ENCODE measurements around the gene GNAT2. TPM values are rescaled to one million over a fixed set of nuclear protein-coding genes. Genes with fewer than 3 reads are reported as not detected.

The GNAT2 gene
- total and polyA plus RNA-seq, 3 donors from 2014 or later, result 2.8 to 4.1 (median 3.0) TPM

DNA sequence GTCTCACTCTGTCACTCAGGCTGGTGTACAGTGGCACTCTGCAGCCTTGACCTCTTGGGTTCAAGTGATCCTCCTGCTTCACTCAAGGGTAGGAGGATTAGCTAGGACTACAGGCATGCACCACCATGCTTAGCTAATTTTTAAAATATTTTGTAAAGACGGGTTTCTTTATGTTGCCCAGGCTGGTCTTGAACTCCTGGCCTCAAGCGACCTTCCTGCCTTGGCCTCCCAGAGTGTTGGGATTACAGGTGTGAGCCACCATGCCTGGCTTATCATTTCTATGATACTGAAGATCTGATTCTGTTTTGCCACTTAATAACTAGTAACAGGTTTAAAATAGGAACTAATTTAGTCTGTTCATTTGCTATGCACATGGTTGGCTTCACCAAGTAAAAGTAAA lies 37.4 kb downstream of the GNAT2 start:
- Histone ChIP-seq H3K36me3 (ENCODE audit: low read depth, missing control alignments) (no peaks in the 10 kb centered on the region), H3K27me3 (no peaks in the 10 kb centered on the region), H3K9me3 (no peaks in the 10 kb centered on the region), H3K4me3 (no peak overlapping the region), H3K4me1 (no peaks in the 10 kb centered on the region), H3K27ac (no peak overlapping the region)
- intact Hi-C loops (cut with DNase I; ENCODE audit: low total_unique reads), result no loop called here
- TF ChIP-seq, protein P1, sequence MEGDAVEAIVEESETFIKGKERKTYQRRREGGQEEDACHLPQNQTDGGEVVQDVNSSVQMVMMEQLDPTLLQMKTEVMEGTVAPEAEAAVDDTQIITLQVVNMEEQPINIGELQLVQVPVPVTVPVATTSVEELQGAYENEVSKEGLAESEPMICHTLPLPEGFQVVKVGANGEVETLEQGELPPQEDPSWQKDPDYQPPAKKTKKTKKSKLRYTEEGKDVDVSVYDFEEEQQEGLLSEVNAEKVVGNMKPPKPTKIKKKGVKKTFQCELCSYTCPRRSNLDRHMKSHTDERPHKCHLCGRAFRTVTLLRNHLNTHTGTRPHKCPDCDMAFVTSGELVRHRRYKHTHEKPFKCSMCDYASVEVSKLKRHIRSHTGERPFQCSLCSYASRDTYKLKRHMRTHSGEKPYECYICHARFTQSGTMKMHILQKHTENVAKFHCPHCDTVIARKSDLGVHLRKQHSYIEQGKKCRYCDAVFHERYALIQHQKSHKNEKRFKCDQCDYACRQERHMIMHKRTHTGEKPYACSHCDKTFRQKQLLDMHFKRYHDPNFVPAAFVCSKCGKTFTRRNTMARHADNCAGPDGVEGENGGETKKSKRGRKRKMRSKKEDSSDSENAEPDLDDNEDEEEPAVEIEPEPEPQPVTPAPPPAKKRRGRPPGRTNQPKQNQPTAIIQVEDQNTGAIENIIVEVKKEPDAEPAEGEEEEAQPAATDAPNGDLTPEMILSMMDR (IDR thresholded peaks at IDR 0.05), result no peak
- no peak for TF ChIP-seq POLR2A (IDR thresholded peaks at IDR 0.05)
- no peak for DNase-seq
- 85 to 92% methylated on average over 2 of the region's 2 CpGs for WGBS, 2 donors

DNA sequence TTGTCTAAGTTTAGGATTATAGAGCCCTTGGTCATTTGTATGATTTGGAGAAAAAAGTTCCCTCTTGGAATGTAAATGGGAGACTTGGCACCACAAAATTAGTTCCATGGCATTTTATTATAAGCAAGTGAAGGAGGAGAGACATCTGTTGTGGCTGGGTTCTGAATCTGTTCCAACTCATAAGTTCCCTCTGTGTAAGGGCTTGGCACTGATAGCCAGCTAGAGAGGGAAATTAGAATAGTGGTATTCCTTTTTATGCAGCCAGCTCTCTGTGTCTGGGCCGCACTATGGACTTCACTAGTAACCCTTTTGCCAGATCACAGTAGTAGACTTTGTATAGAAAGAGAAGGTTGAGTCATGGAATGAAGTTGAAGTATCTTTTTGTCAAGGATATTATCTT lies 39.9 kb downstream of the GNAT2 start:
- Histone ChIP-seq H3K9me3 (no peaks in the 10 kb centered on the region), H3K27ac (no peak overlapping the region), H3K4me1 (no peaks in the 10 kb centered on the region), H3K36me3 (ENCODE audit: low read depth, missing control alignments) (no peaks in the 10 kb centered on the region), H3K4me3 (no peak overlapping the region), H3K27me3 (no peaks in the 10 kb centered on the region)
- TF ChIP-seq POLR2A (IDR thresholded peaks at IDR 0.05), result no peak
- TF ChIP-seq, protein P1 (IDR thresholded peaks at IDR 0.05), result no peak
- intact Hi-C loops (cut with DNase I; ENCODE audit: low total_unique reads), result no loop called here
- DNase-seq, result no peak
- WGBS, 2 donors, result 81 to 97% methylated on average over 1 of the region's 1 CpG

DNA sequence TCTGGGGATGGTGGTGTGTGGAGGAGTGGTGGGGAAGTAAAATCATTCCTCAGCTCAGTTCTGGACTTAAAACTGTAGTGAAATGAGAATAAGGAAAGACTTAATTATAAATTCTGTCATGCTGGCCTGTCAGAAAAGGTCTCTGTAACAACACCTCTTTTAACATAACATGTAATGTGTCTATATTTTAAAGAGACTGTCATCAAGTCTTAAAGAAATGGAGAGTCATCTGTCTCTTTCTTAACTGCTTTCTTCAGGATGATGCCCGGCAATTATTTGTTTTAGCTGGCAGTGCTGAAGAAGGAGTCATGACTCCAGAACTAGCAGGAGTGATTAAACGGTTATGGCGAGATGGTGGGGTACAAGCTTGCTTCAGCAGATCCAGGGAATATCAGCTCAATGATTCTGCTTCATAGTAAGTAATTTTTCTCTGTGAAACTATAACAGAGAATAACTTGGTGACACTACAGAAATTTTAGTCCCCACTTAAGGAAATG lies 40.4 kb downstream of the GNAT2 start:
- H3K36me3 ChIP-seq (ENCODE audit: low read depth, missing control alignments), result no peaks in the 10 kb centered on the region
- no peaks in the 10 kb centered on the region for H3K4me1 ChIP-seq
- no peak for DNase-seq
- H3K4me3 ChIP-seq, result no peak overlapping the region
- no peak for TF ChIP-seq POLR2A (IDR thresholded peaks at IDR 0.05)
- TF ChIP-seq, protein P1 (IDR thresholded peaks at IDR 0.05), result no peak
- H3K27ac ChIP-seq, result no peak overlapping the region
- H3K9me3 ChIP-seq, result no peaks in the 10 kb centered on the region
- no peaks in the 10 kb centered on the region for H3K27me3 ChIP-seq
- intact Hi-C loops (cut with DNase I; ENCODE audit: low total_unique reads), result no loop called here
- 85 to 91% methylated on average over 3 of the region's 3 CpGs for WGBS, 2 donors

- H3K9me3 ChIP-seq, result no peaks in the 10 kb centered on the region
- H3K27me3 ChIP-seq, result no peaks in the 10 kb centered on the region
- no peaks in the 10 kb centered on the region for H3K36me3 ChIP-seq (ENCODE audit: low read depth, missing control alignments)
- H3K27ac ChIP-seq, result no peak overlapping the region
- 63 to 72% methylated on average over 2 of the region's 2 CpGs for WGBS, 2 donors
- H3K4me3 ChIP-seq, result no peak overlapping the region
- DNase-seq, result no peak
- intact Hi-C loops (cut with DNase I; ENCODE audit: low total_unique reads), result no loop called here
- no peak for TF ChIP-seq POLR2A (IDR thresholded peaks at IDR 0.05)
- TF ChIP-seq, protein P1 (IDR thresholded peaks at IDR 0.05), result no peak
- peaks cover 4% of the 10 kb centered on the region for H3K4me1 ChIP-seq
These were observed 45.6 kb downstream of the GNAT2 start for GRCh38 chr1:109573785-109574184.

- DNase-seq, result no peak
These were observed 49.0 kb downstream of the GNAT2 start for GRCh38 chr1:109570414-109570813.

More at GRCh38 chr1:109570414-109570813, 49.0 kb downstream of the GNAT2 start:
- WGBS, 2 donors, result 63 to 70% methylated on average over 3 of the region's 3 CpGs
- H3K4me1 ChIP-seq, result peaks cover 4% of the 10 kb centered on the region
- H3K4me3 ChIP-seq, result no peak overlapping the region
- TF ChIP-seq POLR2A (IDR thresholded peaks at IDR 0.05), result no peak
- TF ChIP-seq, protein P1 (IDR thresholded peaks at IDR 0.05), result no peak
- H3K9me3 ChIP-seq, result no peaks in the 10 kb centered on the region
- H3K27ac ChIP-seq, result no peak overlapping the region
- no peaks in the 10 kb centered on the region for H3K27me3 ChIP-seq
- intact Hi-C loops (cut with DNase I; ENCODE audit: low total_unique reads), result no loop called here
- H3K36me3 ChIP-seq (ENCODE audit: low read depth, missing control alignments), result no peaks in the 10 kb centered on the region
